Measurements from ENCODE around the gene CEMIP.

The CEMIP gene

GRCh38 chr15:80850941-80851451 is 71.8 kb downstream of the CEMIP start:
- TF ChIP-seq, protein P1, sequence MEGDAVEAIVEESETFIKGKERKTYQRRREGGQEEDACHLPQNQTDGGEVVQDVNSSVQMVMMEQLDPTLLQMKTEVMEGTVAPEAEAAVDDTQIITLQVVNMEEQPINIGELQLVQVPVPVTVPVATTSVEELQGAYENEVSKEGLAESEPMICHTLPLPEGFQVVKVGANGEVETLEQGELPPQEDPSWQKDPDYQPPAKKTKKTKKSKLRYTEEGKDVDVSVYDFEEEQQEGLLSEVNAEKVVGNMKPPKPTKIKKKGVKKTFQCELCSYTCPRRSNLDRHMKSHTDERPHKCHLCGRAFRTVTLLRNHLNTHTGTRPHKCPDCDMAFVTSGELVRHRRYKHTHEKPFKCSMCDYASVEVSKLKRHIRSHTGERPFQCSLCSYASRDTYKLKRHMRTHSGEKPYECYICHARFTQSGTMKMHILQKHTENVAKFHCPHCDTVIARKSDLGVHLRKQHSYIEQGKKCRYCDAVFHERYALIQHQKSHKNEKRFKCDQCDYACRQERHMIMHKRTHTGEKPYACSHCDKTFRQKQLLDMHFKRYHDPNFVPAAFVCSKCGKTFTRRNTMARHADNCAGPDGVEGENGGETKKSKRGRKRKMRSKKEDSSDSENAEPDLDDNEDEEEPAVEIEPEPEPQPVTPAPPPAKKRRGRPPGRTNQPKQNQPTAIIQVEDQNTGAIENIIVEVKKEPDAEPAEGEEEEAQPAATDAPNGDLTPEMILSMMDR (IDR thresholded peaks at IDR 0.05; ENCODE audit: low read depth, low read length, missing control alignments) = no peak
- H3K4me3 ChIP-seq (ENCODE audit: low read depth, low read length) = no peak overlapping the region

DNA sequence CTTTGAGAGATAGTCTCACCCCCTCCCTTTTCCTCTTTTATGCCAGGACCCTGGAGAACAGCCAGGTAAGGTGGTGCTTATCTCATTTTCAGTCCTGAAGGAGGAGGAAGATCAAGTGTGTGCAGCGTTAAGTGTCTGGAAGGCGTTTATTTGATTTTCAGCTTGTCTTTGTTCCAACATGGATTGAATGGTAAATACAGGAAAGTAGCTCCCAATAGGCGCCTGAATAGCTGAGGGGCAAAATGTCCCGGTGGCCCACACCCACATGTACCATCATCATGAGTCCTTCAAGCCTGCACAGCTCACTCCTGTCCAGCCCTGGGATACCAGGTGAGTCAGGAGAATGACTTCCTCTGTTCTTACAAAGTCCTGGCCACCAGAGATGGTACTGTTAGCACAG is 73.5 kb downstream of the CEMIP start:
- no peak overlapping the region for H3K4me3 ChIP-seq (ENCODE audit: low read depth, low read length)
- TF ChIP-seq, protein P1 (IDR thresholded peaks at IDR 0.05; ENCODE audit: low read depth, low read length, missing control alignments) = no peak
- DNase-seq (ENCODE audit: low read depth) = no peak

More at GRCh38 chr15:80850941-80851451, 71.8 kb downstream of the CEMIP start:
- DNase-seq (ENCODE audit: low read depth) = no peak

GRCh38 chr15:80854104-80854503 is 74.9 kb downstream of the CEMIP start:
- H3K4me3 ChIP-seq (ENCODE audit: low read depth, low read length) = no peak overlapping the region
- no peak for DNase-seq (ENCODE audit: low read depth)
- TF ChIP-seq, protein P1 (IDR thresholded peaks at IDR 0.05; ENCODE audit: low read depth, low read length, missing control alignments) = no peak

DNA sequence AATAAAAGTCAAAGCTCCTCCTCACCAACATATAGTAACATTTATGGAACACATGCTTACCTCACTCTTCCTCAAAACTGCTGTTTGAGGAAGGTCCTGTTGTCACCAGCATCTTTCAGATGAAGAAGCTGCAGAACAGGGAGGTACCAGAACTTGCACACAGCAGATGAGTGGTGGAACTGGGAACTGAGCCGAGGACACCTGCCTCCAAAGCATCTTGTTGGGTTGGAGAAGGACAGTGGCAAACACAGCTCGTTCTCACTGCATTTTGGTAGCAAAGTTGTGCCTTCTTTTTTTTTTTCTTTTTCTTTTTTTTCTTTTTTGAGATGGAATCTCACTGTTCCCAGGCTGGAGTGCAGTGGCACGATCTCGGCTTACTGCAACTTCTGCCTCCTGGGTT is 76.0 kb downstream of the CEMIP start:
- no peak for DNase-seq (ENCODE audit: low read depth)
- TF ChIP-seq, protein P1 (IDR thresholded peaks at IDR 0.05; ENCODE audit: low read depth, low read length, missing control alignments) = no peak
- no peak overlapping the region for H3K4me3 ChIP-seq (ENCODE audit: low read depth, low read length)

DNA sequence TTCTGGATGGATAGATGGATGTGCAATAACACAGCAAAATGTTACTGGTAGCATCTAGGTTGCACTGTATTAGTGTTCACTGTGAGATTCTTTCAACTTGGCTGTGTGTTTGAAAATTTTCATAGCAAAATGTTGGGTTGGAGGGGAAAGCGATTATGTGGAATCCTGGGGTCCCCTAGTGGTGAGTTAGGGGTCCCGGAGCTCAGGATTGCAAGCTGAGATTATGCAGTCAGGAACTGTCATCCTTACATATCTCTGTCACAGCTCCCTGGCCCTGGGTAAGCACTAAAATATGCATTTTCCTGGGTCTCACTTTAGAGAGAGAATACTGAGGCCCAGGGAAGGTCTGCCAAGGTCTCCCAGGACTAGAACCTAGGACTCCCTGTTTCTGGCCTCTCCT is 77.2 kb downstream of the CEMIP start:
- no peak for DNase-seq (ENCODE audit: low read depth)
- TF ChIP-seq, protein P1 (IDR thresholded peaks at IDR 0.05; ENCODE audit: low read depth, low read length, missing control alignments) = peak; percentile 26
- no peak overlapping the region for H3K4me3 ChIP-seq (ENCODE audit: low read depth, low read length)

- DNase-seq (ENCODE audit: low read depth) = no peak
- no peak overlapping the region for H3K4me3 ChIP-seq (ENCODE audit: low read depth, low read length)
- TF ChIP-seq, protein P1 (IDR thresholded peaks at IDR 0.05; ENCODE audit: low read depth, low read length, missing control alignments) = no peak
Observed at GRCh38 chr15:80856809-80857377, 77.7 kb downstream of the CEMIP start.

DNA sequence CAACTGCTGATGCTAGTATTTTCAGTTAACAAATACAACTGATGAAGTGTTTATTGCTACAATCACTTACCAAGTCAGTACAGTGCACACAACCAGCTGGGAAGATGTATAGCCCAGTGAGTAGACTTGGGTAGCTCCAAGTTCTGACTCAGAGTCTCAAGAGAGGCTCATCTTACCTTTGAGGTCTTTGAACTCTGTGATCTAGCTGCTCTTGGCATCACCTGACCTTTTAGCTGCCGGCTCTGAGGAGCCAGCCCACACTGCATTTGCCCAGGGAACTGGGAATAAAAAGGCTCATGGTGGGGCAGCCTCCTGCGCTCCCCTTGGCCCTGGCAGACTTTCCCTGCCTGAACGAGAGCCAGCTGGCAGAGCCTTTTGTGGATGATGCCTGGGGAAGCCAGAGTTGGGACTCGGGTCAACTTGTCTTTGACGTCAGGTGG is 82.6 kb downstream of the CEMIP start:
- TF ChIP-seq, protein P1 (IDR thresholded peaks at IDR 0.05; ENCODE audit: low read depth, low read length, missing control alignments) = no peak
- no peak overlapping the region for H3K4me3 ChIP-seq (ENCODE audit: low read depth, low read length)
- DNase-seq (ENCODE audit: low read depth) = no peak
